Adrenal gland (tissue), 5 donors: ENCODE results near the gene ATXN1.
"Not testable (repeated sequence)": the region's sequence is repeated elsewhere in the genome, so short reads cannot be mapped to it uniquely, and the experiment has no call there.

Source experiments
- CTCF ChIP-seq, 6 experiments: fragments of 450-650 bp in 4 of 6; fragments of 200-600 bp in 2 of 6; sonication (generic) in 1 of 6; IDR thresholded peaks; 1 replicate in 5 of 6; 2 replicates in 1 of 6; pipeline versions ENCODE4 v1.5.1 to v1.8.0; 2016 to 2021; ENCODE audit warnings: antibody characterized with exemption in 6 of 6, mild to moderate bottlenecking in 2 of 6, moderate library complexity in 1 of 6
- POLR2A ChIP-seq, 2 donors: fragments of 450-650 bp; IDR thresholded peaks; one replicate each; pipeline ENCODE4 v1.6.1; 2017; ENCODE audit warnings: antibody characterized with exemption in 2 of 2, mild to moderate bottlenecking in 2 of 2, moderate library complexity in 1 of 2
- donor health status: DM: no; HTN: no; CAD: no.

GRCh38 chr6:16260602-16261001, 500.7 kb downstream of the ATXN1 start:
- not testable (repeated sequence) for TF ChIP-seq CTCF, POLR2A (IDR thresholded peaks at IDR 0.05)
